GM18508 (cell line): ENCODE results near the gene RIPOR3.
"Not testable (repeated sequence)": the region's sequence is repeated elsewhere in the genome, so short reads cannot be mapped to it uniquely, and the experiment has no call there.

Source experiments
- ATAC-seq: cut with Tn5 transposase; IDR thresholded peaks from one replicate; pipeline ENCODE4 v1.9.1; 2021; ENCODE audit warnings: moderate number of reproducible peaks; ENCODE audit not compliant: insufficient read depth, unreplicated experiment

The RIPOR3 gene

GRCh38 chr20:50682065-50682464 is 9.3 kb downstream of the RIPOR3 start:
- ATAC-seq, result no peak

GRCh38 chr20:50681359-50682064 is 9.8 kb downstream of the RIPOR3 start:
- ATAC-seq, result no peak

- no peak for ATAC-seq
Observed at GRCh38 chr20:50680105-50680960, 11.0 kb downstream of the RIPOR3 start.

- ATAC-seq, result no peak
Observed at GRCh38 chr20:50679753-50680104, 11.6 kb downstream of the RIPOR3 start.

- ATAC-seq, result no peak
Observed at GRCh38 chr20:50678169-50678898, 13.0 kb downstream of the RIPOR3 start.

- no peak for ATAC-seq
Observed at GRCh38 chr20:50676858-50677257, 14.5 kb downstream of the RIPOR3 start.

- not testable (repeated sequence) for ATAC-seq
Observed at GRCh38 chr20:50676377-50676731, 15.0 kb downstream of the RIPOR3 start.

GRCh38 chr20:50675671-50676376 is 15.5 kb downstream of the RIPOR3 start:
- no peak for ATAC-seq

- no peak for ATAC-seq
Observed at GRCh38 chr20:50674138-50674825, 17.1 kb downstream of the RIPOR3 start.

- no peak for ATAC-seq
Observed at GRCh38 chr20:50673466-50674137, 17.7 kb downstream of the RIPOR3 start.

- no peak for ATAC-seq
Observed at GRCh38 chr20:50673146-50673465, 18.2 kb downstream of the RIPOR3 start.

GRCh38 chr20:50672400-50673145 is 18.8 kb downstream of the RIPOR3 start:
- ATAC-seq, result no peak

- no peak for ATAC-seq
Observed at GRCh38 chr20:50671626-50672025, 19.7 kb downstream of the RIPOR3 start.

- ATAC-seq, result not testable (repeated sequence)
Observed at GRCh38 chr20:50671010-50671409, 20.3 kb downstream of the RIPOR3 start.

GRCh38 chr20:50670126-50670862 is 21.0 kb downstream of the RIPOR3 start:
- ATAC-seq, result no peak

- no peak for ATAC-seq
Observed at GRCh38 chr20:50668798-50669197, 22.5 kb downstream of the RIPOR3 start.

GRCh38 chr20:50668326-50668725 is 23.0 kb downstream of the RIPOR3 start:
- ATAC-seq, result no peak

- no peak for ATAC-seq
Observed at GRCh38 chr20:50666709-50667298, 24.5 kb downstream of the RIPOR3 start.
